H1 (cell line): ENCODE results near the gene RNU4-1. TPM values are rescaled to one million over a fixed set of nuclear protein-coding genes. Genes with fewer than 3 reads are reported as not detected.

Experiments used
- ATF3 ChIP-seq: IDR thresholded peaks from 2 replicates; pipeline ENCODE4 v1.6.1; 2011; ENCODE audit warnings: low read depth, mild to moderate bottlenecking, low read length; ENCODE audit not compliant: insufficient read depth
- CEBPB ChIP-seq: IDR thresholded peaks from 2 replicates; pipeline ENCODE4 v1.6.1; 2012; ENCODE audit warnings: low read depth, low read length
- CHD1 ChIP-seq: IDR thresholded peaks from 2 replicates; pipeline ENCODE4 v1.6.1; 2012; ENCODE audit warnings: low read depth, low read length, improper control_type of control experiment
- CHD2 ChIP-seq: IDR thresholded peaks from 2 replicates; pipeline ENCODE4 v1.6.1; 2012; ENCODE audit warnings: low read length, improper control_type of control experiment
- CTBP2 ChIP-seq: IDR thresholded peaks from 2 replicates; pipeline ENCODE4 v1.7.0; 2011; ENCODE audit warnings: borderline replicate concordance, mild to moderate bottlenecking, moderate library complexity, mixed read lengths, low read length; ENCODE audit not compliant: insufficient read depth, insufficient read length
- EP300 ChIP-seq, 2 experiments: IDR thresholded peaks; 1 replicate in 1 of 2; 2 replicates in 1 of 2; pipeline ENCODE4 v1.6.1; 2011 to 2012; ENCODE audit warnings: low read depth in 2 of 2, low read length in 2 of 2, mild to moderate bottlenecking in 2 of 2, borderline replicate concordance in 1 of 2, inconsistent platforms in 1 of 2, moderate library complexity in 1 of 2
- EZH2 ChIP-seq: fragments of 200-600 bp; sonication (generic); IDR thresholded peaks from 2 replicates; pipeline ENCODE4 v1.7.1; 2012; ENCODE audit warnings: low read depth, mild to moderate bottlenecking, moderate library complexity, low read length, inconsistent platforms; ENCODE audit not compliant: severe bottlenecking
- GABPA ChIP-seq: IDR thresholded peaks from 2 replicates; pipeline ENCODE4 v1.6.1; 2011; ENCODE audit warnings: mild to moderate bottlenecking, low read length, moderate library complexity, borderline replicate concordance; ENCODE audit not compliant: insufficient read depth
- HDAC6 ChIP-seq: IDR thresholded peaks from one replicate; pipeline ENCODE4 v1.7.1; 2012; ENCODE audit warnings: low read depth, mild to moderate bottlenecking, inconsistent platforms, low read length, moderate library complexity
- JUN ChIP-seq: IDR thresholded peaks from 2 replicates; pipeline ENCODE4 v1.6.1; 2011; ENCODE audit warnings: low read depth, mild to moderate bottlenecking, improper control_type of control experiment, low read length
- JUND ChIP-seq: IDR thresholded peaks from 2 replicates; pipeline ENCODE4 v1.6.1; 2011; ENCODE audit warnings: mild to moderate bottlenecking, improper control_type of control experiment, low read length
- MAX ChIP-seq: IDR thresholded peaks from 2 replicates; pipeline ENCODE4 v1.6.1; 2012; ENCODE audit warnings: inconsistent platforms
- NANOG ChIP-seq: IDR thresholded peaks from 2 replicates; pipeline ENCODE4 v1.6.1; 2011; ENCODE audit warnings: low read length, low read depth, mild to moderate bottlenecking, inconsistent platforms; ENCODE audit not compliant: insufficient read depth, poor library complexity, severe bottlenecking
- POLR2AphosphoS5 ChIP-seq: IDR thresholded peaks from 2 replicates; pipeline ENCODE4 v1.6.1; 2011; ENCODE audit warnings: low read depth, low read length
- POU5F1 ChIP-seq: IDR thresholded peaks from 2 replicates; pipeline ENCODE4 v1.6.1; 2011; ENCODE audit warnings: low read depth, mild to moderate bottlenecking, low read length, moderate library complexity
- RAD21 ChIP-seq, 2 experiments: IDR thresholded peaks in 1 of 2; conservative IDR thresholded peaks in 1 of 2; 2 replicates each; pipeline ENCODE4 v1.6.1; 2011; ENCODE audit warnings: low read depth in 2 of 2, low read length in 2 of 2, improper control_type of control experiment in 1 of 2, inconsistent platforms in 1 of 2, mild to moderate bottlenecking in 1 of 2, moderate library complexity in 1 of 2
- RXRA ChIP-seq: IDR thresholded peaks from 2 replicates; pipeline ENCODE4 v1.6.1; 2011; ENCODE audit warnings: low read depth, mild to moderate bottlenecking, low read length, moderate library complexity; ENCODE audit not compliant: insufficient read depth
- SIRT6 ChIP-seq: IDR thresholded peaks from one replicate; pipeline ENCODE4 v1.7.1; 2012; ENCODE audit warnings: low read length, inconsistent platforms
- SIX5 ChIP-seq: IDR thresholded peaks from 2 replicates; pipeline ENCODE4 v1.6.1; 2011; ENCODE audit warnings: mild to moderate bottlenecking, low read depth, low read length
- SP1 ChIP-seq: IDR thresholded peaks from 2 replicates; pipeline ENCODE4 v1.6.1; 2011; ENCODE audit warnings: low read depth, low read length
- SP2 ChIP-seq: IDR thresholded peaks from 2 replicates; pipeline ENCODE4 v1.6.1; 2012; ENCODE audit warnings: mild to moderate bottlenecking, low read length, inconsistent platforms
- SP4 ChIP-seq: IDR thresholded peaks from 2 replicates; pipeline ENCODE4 v1.6.1; 2012; ENCODE audit warnings: low read length, inconsistent platforms
- SUZ12 ChIP-seq: fragments of 200-600 bp; sonication (generic); IDR thresholded peaks from 2 replicates; pipeline ENCODE4 v1.6.1; 2012; ENCODE audit warnings: mild to moderate bottlenecking, inconsistent platforms, low read length, moderate library complexity, mixed read lengths
- TAF1 ChIP-seq: IDR thresholded peaks from 2 replicates; pipeline ENCODE4 v1.6.1; 2011; ENCODE audit warnings: mild to moderate bottlenecking, low read depth, low read length
- ZNF274 ChIP-seq: IDR thresholded peaks from 2 replicates; pipeline ENCODE4 v1.7.0; 2012; ENCODE audit warnings: low read length, borderline replicate concordance; ENCODE audit errors: extremely low read depth
- polyA plus RNA-seq, 7 experiments: library from polyadenylated mRNA; depleted of rRNA in 3 of 7; stranded (reverse) in 5 of 7; unstranded in 2 of 7; fragments of >200 nt in 5 of 7; fragments of 200-250 nt in 2 of 7; gene quantifications; 1 replicate in 5 of 7; 2 replicates in 1 of 7; 4 replicates in 1 of 7; pipeline versions ENCODE4 v1.2.1 to v1.2.3, GENCODE V29; 2011 to 2013; ENCODE audit warnings: missing spikeins in 2 of 7, mixed read lengths in 2 of 7
- total RNA-seq: library from RNA; stranded (reverse); fragmentation: NEBNext Ultra II Directional; extraction: Animal tissue kit (Norgen Biotek cat#: 25700); gene quantifications from 2 replicates; pipeline ENCODE4 v1.2.1, GENCODE V29; 2021

RNU4-1 gene
- total and polyA plus RNA-seq, 2 of the 8 experiments (the other 6 are each of a cell fraction or from before 2014, with no cell fraction given): under 0.01 to 1,424 TPM

- TF ChIP-seq POLR2AphosphoS5 (no peak; the same call in 1 of the 2 replicates), MAX (no peak), ATF3 (no peak), SP4 (no peak), JUN (no peak), HDAC6 (no peak), NANOG (no peak), GABPA (no peak), SP1 (peak; percentile 69; the same call in 1 of the 2 replicates), CHD2 (no peak), SP2 (no peak), CEBPB (no peak), ZNF274 (no peak), TAF1 (peak; percentile 66), POU5F1 (no peak), JUND (no peak), RXRA (no peak), SUZ12 (no peak), RAD21 (IDR thresholded peaks at IDR 0.05 in 1 of 2, conservative IDR thresholded peaks at IDR 0.05 in 1 of 2; ENCODE audit: low read depth in 2 of 2, low read length in 2 of 2) (peak; percentile 87 to 91), CHD1 (no peak), SIX5 (no peak), CTBP2 (no peak), EP300 (IDR thresholded peaks at IDR 0.05; ENCODE audit: borderline replicate concordance in 1 of 2, low read depth in 2 of 2, low read length in 2 of 2) (no peak), EZH2 (no peak), SIRT6 (no peak)
These were observed 27.4 kb downstream of the RNU4-1 start, which contains the start of gene PXN (continued) for GRCh38 chr12:120265473-120266179.
